Measurements from ENCODE around the gene RACGAP1. TPM values are rescaled to one million over a fixed set of nuclear protein-coding genes. Genes with fewer than 3 reads are reported as not detected.
"Not testable (repeated sequence)": the region's sequence is repeated elsewhere in the genome, so short reads cannot be mapped to it uniquely, and the experiment has no call there.

RACGAP1 gene
- polyA plus RNA-seq, 4 donors = 44.5 to 53.4 (median 47.8) TPM

DNA sequence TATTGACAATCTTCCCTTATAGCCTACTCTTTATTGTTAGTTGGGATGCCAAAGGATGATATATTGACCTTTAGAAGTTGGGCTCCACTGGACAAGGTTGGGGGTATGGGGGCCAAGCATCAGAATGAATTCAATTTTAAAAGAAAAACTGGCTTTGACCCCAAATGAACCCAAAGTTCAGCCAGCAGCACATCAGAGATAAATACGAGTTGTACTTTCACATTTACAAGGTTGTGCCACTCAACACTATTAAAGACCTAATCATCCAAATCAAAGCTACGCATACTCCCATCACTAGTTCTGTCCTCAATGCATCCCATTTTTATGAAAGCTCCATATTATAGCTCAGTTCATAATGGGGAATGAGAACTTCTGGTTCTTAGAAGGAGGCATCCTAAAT, 35.9 kb downstream of the RACGAP1 start:
- not testable (repeated sequence) for DNase-seq (ENCODE audit: low read depth in 4 of 4, low spot score in 2 of 4)

DNA sequence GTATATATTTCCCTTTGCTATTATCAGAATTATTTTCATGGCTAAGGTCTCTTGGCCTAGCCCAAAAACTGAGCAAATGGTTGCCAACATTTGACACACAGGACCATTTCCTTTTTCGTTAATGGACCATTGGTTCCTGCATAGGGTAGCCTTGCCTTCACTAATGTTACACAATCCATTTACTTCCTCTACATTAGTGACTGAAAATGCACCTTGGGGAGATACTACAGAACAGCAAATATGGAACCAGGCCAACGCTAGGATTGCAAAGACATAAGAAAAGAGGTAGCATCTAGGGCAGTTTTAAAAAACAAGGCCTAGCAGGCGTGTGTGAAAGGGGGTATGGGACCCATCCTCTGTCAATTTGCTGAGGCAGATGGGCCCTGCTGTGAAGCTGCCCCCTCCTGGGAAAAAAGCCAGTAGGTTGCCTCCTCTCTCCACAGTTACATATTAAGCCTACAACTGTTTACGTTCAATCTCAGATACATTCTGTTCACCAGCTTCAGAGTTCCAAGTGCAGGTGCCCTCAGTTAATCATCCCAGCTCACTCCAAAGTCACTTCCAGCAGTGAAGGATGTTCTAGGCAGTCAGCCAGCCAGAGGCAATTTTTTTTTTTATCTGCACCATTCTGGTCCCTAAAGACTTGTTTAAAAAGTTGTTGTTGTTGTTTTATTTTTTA, 37.5 kb downstream of the RACGAP1 start:
- DNase-seq (ENCODE audit: low read depth in 4 of 4, low spot score in 2 of 4) = no peak

DNA sequence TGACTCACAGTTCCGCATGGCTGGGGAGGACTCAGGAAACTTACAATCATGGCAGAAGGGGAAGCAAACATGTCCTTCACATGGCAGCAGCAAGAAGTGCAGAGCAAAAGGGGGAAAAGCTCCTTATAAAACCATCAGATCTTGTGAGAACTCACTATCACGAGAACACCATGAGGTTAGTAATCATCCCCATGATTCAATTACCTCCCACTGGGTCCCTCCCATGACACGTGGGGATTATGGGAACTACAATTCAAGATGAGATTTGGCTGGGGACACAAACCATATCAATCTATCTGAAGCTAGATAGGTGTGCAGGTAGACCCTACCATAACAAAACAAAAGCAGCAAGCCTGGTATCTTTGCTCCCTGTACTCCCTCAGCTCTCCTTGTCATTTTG, 38.8 kb downstream of the RACGAP1 start:
- not testable (repeated sequence) for DNase-seq (ENCODE audit: low read depth in 4 of 4, low spot score in 2 of 4)

DNA sequence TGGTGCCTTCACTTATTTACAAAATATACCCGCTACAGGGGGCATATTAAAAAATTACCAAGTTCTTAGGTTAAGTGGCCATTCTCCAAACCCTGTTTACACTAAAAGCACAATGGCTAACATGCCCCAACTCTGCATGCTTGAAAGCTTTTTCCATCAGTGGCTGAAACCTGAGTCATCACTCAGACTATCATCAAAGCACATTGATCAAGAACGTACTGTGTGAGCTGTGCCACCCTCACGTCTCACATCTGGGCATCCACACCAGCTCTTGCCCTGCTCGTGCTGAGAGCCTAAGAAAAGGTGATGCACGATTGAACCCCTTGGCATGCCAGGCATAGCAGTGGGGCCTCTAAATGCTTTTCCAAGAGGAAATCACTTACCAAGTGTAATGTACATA, 39.3 kb downstream of the RACGAP1 start:
- DNase-seq (ENCODE audit: low read depth in 4 of 4, low spot score in 2 of 4) = no peak

DNA sequence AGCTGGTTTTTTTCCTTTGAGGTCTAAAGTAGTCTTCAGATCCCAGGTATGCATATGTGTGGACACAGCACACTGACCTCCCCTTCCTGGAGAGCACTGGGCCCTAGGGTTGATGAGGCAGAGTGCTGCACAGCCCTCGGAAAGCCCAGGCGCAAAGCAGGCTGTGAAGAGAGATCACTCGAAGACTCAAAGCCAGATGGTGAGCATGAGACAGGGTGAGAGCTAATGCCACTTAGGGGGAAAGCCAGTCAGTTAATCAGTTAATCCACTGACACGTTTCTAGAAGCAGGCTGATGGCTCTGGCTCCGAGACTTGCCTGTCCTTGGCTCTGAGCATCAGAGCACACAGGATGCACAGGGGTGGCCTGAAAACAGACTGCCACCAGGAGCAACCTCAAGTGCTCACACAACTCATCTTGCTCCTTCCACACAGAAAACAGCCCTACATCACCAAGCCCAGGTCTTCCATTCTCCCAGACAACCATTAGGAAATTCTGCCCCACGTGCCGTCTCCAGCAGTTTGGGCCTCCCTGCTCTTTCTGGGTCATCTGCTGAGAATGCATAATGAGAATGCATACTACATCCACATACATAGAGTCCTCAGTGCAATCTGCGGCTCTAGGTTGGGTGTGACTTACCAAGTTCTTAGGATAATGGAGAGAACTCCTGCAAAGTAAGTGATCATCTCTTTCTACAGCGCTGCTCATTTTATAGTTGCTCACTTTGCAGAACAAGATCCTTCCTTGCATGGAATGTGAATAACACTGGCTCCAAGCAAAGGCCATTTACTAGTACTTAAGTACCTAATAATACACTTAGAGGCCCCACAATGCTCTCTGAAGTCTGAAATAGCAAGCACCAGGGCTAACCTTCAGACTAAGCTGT, 40.6 kb downstream of the RACGAP1 start:
- DNase-seq (ENCODE audit: low read depth in 4 of 4, low spot score in 2 of 4) = no peak

DNA sequence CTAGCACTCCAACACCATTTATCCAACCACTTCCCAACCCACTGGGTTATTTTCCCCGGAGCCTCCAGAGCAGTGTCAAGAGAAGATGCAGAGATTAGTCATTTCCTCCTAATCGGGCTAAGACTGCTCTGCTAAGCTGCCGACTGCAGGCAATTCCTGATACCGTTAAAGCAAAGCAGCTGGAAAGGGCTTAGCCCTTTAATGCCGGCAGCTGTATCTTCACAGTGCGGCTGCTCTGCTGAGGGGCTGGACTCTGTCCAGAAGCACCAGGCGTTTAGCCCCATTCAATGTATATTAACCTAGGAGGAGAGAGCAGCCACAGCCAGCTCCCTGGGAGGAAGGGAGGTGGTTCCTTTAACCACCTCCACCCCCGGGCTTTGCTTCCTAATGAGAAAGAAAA, 41.4 kb downstream of the RACGAP1 start:
- DNase-seq (ENCODE audit: low read depth in 4 of 4, low spot score in 2 of 4) = peak in 1 of 4 donors; percentile 57

DNA sequence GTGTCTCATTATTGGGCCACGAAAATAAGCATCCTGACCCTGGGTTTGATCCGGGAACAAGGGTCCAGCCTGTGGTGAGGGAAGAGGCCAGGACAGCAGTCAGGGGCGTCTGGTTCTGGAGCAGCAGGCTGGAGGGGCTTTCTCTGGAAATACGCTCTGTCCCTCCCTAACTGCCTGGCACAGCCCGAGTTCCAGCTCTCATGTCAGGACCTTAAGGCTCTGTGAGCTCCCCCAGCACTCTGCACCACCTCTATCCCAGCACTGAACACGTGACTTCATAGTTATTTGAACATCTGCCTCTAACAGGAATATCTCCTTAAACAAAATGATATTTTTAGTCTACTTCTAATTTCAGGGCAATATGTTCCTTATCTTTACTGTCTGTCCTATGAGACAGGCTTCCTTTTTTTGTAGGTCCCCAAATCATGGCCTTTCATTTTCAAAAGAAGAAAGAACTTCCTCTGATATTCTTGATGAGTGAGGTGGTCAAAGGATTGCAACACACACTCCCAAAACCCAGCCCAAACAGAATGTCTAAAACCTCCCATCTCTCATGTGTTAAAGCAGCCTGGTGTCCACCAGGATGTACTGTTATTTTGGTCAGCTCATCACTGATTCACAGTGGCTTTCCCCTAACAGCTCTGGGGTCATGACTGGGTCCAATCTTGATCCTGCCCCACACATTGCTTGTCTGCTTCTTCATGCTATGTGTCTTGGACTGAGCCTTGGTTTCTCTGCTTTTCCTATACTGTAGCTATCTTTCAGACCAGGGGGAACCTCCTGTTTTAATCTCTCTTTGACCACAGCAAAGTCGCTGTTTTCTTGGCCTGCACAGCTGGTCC, 42.8 kb downstream of the RACGAP1 start:
- DNase-seq (ENCODE audit: low read depth in 4 of 4, low spot score in 2 of 4) = no peak

DNA sequence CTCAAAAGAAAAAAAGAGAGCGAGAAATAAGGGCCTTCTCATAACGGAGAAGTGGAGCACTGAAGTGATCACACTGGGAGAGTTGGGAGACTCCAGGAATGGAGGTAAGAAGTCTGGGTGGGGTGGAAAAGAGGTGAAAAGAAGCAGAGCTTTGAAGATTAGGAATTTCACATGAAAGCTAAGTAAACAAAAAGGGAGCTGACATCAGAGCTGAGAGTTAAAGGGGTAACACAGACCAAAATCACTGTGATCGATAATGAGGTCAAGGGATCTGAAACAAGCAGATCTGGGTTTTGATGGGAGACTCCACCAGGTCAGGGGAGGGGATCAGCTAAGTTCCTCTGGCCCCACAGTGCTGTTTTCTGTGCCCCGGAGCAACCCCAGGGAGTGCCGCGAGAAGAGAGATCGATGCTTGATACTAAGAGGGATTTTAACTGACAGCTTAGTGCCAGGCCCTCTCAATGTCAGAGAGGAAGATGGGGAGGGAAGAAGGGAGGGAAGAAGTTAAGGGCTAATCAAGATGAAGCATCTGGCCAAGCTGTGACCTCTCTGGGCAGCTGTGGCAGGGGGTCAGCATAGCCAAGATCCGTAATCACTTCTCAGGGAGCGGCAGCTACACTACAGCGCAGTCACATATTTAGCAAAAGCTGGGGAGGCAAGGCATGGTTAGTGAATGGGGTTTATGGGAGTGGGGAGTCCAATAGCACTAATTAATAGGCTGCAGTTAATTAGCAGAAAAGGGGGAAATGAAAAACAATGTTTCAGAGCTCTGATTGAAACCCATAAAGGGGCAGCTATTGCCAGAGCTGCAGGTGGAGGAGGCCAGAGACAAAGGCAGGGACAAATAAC, 44.6 kb downstream of the RACGAP1 start:
- DNase-seq (ENCODE audit: low read depth in 4 of 4, low spot score in 2 of 4) = no peak

DNA sequence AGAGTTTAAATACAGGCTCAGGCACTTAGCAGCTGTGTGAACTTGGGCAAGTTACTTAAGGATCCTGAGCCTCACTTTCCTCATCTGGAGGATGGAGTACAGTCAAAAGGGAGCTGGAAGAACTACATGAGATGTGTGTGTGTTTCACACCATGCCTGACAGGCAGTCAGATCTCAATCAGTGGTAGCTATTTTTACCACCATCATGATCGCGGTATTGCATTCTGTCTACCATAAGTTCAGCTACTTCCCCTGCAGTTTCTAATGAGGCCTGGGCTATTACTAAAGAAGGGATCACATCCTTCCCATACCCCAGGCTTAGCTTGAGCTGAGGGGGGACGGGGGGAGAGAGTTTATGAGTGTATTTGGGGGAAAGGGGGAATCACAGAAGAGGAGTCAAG, 45.5 kb downstream of the RACGAP1 start:
- no peak for DNase-seq (ENCODE audit: low read depth in 4 of 4, low spot score in 2 of 4)

DNA sequence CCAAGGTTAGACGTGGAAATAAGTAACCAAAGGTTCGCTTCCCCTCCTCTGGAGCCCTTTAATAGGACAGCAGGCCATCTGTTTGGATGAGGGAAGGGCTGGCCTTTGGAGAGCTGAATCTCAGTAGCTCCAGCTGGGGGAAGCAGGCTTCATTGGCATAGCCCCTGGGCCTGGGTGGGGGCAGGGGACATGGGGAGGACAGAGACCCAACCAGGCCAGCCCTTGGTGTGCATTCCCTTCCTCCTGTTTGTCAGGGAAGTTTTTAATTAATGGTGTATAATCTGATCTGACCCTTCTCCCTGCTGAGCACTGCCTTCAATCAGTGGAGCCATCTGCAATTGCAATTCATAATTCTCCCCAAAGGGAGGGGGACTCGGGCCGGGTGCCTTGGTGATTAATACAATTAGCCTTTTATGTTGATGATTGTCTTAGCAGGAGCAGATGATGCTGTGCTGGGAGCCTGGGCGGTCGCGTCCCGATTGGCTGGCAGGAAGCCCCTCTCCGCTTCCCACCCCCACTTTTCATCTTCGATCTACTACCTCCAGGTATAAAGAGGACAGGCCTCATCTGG, 46.2 kb downstream of the RACGAP1 start:
- DNase-seq (ENCODE audit: low read depth in 4 of 4, low spot score in 2 of 4) = no peak

DNA sequence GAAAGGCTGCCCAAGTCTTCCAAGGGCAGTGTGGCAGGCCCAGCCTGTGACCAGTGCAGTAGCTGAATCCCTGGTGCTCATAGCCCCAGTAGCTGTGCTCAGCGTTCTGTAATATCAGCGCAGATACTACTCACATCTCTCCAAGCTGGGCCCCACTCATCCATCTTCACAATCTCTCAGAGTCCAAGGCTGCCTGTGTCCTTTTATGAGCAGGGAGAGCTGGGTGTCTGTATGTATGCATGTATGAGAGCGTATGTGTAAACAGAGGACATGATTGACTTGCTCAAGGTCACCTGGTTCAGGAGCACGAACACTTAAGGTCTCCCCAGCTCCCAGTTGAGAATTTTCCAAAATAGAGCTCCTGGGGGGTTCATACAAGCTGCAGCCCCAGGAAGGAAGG, 47.2 kb downstream of the RACGAP1 start:
- DNase-seq (ENCODE audit: low read depth in 4 of 4, low spot score in 2 of 4) = no peak

DNA sequence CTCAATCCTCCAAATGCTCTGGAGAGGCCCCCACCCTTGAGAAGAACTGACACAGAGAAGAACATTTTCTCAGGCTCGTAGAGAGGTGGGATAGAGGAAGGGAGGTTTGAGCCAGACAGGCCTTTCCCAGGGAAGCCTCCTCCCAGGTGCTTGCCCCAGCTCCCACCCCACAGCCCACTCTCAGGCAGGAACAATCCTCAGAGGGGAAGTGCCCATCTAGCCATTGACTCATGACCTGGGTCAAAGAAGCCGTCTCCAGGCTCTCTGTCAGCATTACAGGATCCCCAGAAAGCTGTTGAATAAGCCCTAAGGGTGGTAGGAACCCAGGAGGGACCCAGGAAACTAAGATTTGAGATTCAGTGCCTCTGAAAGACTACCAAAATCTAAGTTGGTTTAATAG, 48.7 kb downstream of the RACGAP1 start:
- no peak for DNase-seq (ENCODE audit: low read depth in 4 of 4, low spot score in 2 of 4)

DNA sequence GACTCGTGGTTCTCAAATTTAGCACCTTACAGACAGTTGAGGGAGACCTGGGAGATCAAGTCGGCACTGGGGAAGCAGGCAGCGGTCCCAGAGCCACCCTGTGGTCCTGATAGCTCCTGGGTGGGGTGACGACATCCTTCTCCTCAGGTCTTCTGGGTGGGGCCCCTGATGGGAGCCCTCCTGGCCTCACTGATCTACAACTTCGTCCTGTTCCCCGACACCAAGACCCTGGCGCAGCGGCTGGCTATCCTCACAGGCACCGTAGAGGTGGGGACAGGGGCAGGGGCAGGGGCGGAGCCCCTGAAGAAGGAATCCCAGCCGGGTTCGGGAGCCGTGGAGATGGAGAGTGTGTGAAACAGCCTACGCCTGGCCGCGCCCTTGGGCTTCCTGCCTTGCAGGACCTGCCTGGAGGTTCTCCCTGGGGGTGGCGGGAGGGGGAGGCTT, 50.0 kb downstream of the RACGAP1 start:
- no peak for DNase-seq (ENCODE audit: low read depth in 4 of 4, low spot score in 2 of 4)

DNA sequence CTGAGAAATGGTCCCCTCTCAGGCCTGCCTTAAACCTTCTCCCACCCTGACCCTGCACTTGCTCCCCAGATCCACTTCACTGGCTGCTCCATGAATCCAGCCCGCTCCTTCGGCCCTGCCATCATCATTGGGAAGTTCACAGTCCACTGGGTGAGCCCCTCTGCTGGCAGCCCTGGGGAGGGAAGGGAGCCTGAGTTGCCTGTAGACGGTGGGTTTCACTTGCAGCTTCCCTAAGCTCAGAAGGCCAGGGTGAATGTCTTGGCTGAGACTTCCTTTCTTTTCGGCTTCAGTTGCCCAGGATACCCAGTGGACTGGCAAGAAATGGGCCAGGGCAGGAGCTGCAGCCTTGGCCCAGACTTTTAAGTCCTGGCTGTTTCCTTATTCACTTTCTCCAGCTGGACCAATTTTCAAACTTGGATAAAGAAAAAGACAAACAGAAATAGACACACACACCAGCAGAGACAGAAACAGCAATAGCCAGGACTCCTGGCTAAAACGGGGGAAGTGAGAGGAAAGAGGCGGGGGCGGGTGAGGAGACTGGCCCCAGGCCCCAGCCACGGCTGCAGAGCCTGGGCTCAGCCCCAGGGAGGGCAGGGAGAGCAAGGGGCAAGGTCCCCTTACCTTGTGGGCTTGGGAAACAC, 50.5 kb downstream of the RACGAP1 start:
- no peak for DNase-seq (ENCODE audit: low read depth in 4 of 4, low spot score in 2 of 4)

DNA sequence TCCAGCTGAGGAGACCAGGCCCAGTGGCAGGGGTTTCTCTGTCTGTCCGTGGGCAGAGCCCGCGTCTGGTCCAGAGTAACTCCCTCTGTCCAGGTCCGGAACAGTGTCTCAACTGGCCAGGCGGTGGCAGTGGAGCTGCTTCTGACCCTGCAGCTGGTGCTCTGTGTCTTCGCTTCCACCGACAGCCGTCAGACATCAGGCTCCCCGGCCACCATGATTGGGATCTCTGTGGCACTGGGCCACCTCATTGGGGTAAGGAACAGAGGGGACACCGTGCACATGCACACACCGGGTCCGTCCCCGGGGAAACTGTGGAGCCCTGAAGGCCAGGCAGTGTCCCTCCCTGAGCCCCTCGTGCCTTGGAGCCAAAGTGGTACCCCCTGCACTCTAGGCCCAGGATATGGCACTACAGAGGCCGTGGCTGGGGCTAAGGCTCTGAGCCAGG, 51.0 kb downstream of the RACGAP1 start:
- DNase-seq (ENCODE audit: low read depth in 4 of 4, low spot score in 2 of 4) = no peak

DNA sequence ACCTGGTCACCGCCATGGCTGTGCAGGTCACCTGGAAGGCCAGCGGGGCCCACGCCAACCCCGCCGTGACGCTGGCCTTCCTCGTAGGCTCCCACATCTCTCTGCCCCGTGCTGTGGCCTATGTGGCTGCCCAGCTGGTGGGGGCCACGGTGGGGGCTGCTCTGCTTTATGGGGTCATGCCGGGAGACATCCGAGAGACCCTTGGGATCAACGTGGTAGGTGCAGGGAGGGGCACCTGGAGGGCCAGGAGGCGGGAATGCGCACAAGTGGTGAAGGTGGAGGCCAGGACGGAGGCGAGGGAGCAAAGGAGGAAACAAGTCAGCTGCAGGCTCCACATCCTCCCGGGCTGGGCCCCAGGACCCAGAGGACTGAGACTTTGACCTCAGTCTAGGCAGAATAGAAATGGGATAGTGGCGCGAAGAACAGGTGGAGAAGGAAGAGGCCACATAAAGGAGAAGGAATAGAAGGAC, 51.9 kb downstream of the RACGAP1 start:
- no peak for DNase-seq (ENCODE audit: low read depth in 4 of 4, low spot score in 2 of 4)

DNA sequence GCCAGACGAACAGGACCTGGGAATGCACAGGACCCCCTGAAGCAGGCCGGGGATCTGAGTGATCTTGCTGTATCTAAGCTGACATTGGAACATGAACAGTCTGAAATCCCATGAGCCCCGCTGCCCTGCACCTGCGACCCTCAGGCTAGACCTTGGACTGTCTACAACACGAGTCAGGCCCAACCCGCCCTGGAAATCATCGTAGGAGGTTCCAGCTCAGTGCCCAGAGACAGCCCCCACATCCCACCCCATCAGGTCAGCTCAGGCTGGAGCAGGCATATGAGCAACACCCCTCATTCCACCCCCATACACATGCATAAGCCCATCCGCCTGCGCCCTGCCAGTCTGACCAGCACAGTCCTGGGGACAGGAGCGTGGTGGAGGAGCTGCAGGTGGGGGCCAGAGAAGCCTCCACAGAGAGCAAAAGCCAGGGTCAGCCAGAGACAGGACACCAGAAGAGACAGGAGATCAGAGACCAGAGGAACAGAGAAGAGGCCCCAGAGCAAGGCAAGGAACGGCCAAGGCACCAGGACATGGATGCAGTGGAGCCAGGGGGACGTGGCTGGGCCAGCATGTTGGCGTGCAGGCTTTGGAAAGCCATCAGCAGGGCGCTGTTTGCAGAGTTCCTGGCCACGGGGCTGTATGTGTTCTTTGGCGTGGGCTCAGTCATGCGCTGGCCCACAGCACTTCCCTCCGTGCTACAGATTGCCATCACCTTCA, 52.5 kb downstream of the RACGAP1 start, which contains the start of gene AQP6:
Gene AQP6, plus strand, starts transcription at position 307 of the 720 bp plus-strand sequence. Its CDS starts 227 bp downstream, at position 534.
- no peak for DNase-seq (ENCODE audit: low read depth in 4 of 4, low spot score in 2 of 4)

DNA sequence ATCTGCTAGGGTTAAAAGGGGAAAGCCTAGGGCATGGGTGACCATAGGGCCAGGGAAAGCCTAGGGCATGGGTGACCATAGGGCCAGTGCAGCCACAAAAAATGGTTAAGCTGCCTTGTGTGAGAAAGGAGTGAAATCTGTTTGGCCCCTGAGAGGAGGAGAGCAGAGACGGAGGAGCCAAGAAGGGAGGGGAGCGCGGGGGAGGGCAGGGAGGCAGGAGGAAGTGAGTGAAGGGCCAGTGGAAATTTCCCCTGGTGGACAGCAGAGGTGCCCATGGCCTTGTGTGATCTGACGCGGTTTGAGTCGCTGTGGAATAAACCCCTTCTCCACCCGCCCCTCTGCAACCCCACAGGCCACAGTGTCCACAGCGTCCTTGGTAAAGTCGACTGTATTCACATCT, 53.2 kb downstream of the RACGAP1 start:
- no peak for DNase-seq (ENCODE audit: low read depth in 4 of 4, low spot score in 2 of 4)

Measured in left renal cortex interstitium (tissue), 4 donors.